Gastroesophageal sphincter (tissue), 3 donors: Measurements from ENCODE around the gene TRIM22.

Experiments
- POLR2A ChIP-seq, 2 donors: fragments of 450-650 bp; IDR thresholded peaks; one replicate each; pipeline ENCODE4 v1.6.1; 2017; ENCODE audit warnings: antibody characterized with exemption in 2 of 2, mild to moderate bottlenecking in 2 of 2, moderate library complexity in 1 of 2
- POLR2AphosphoS5 ChIP-seq: sonication (generic); formaldehyde crosslinking; IDR thresholded peaks from one replicate; pipeline ENCODE4 v1.6.1; 2017; ENCODE audit warnings: antibody characterized with exemption
- TF ChIP-seq, protein P1 (sequence below), 4 experiments: fragments of 200-600 bp in 2 of 4; fragments of 450-650 bp in 2 of 4; sonication (generic) in 1 of 4; IDR thresholded peaks; one replicate each; pipeline ENCODE4 v1.5.1; 2017 to 2019; ENCODE audit warnings: antibody characterized with exemption in 4 of 4, mild to moderate bottlenecking in 2 of 4, moderate library complexity in 2 of 4

DNA sequence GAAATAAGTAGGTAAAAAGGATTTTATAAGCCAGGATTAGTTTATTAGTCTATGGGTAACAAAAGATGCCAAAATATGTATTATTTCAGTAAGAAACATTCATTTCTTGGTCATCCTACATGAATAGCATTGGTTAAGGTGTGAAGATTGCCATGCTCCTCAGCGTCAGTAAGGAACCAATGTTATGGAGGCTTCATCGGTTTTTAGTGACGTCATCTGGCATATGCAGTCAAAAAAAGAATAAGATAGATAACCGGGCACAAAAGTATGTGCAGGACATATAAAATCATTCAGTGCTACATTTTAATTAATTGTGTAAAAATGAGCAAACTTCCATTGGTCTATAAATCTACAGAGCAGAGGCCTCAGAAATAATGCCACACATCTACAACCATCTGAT is 34.1 kb upstream of the TRIM22 start:
- no peak for TF ChIP-seq POLR2A (IDR thresholded peaks at IDR 0.05)
- TF ChIP-seq, protein P1, sequence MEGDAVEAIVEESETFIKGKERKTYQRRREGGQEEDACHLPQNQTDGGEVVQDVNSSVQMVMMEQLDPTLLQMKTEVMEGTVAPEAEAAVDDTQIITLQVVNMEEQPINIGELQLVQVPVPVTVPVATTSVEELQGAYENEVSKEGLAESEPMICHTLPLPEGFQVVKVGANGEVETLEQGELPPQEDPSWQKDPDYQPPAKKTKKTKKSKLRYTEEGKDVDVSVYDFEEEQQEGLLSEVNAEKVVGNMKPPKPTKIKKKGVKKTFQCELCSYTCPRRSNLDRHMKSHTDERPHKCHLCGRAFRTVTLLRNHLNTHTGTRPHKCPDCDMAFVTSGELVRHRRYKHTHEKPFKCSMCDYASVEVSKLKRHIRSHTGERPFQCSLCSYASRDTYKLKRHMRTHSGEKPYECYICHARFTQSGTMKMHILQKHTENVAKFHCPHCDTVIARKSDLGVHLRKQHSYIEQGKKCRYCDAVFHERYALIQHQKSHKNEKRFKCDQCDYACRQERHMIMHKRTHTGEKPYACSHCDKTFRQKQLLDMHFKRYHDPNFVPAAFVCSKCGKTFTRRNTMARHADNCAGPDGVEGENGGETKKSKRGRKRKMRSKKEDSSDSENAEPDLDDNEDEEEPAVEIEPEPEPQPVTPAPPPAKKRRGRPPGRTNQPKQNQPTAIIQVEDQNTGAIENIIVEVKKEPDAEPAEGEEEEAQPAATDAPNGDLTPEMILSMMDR (IDR thresholded peaks at IDR 0.05), result no peak
- no peak for TF ChIP-seq POLR2AphosphoS5
